SK-N-SH treated with all-trans-retinoic acid at 6 μM for 48 hours (cell line): ENCODE measurements around the gene SLC27A5.

ENCODE experiments used
- ARNTL ChIP-seq: fragments of 450-650 bp; formaldehyde crosslinking; IDR thresholded peaks from 2 replicates; pipeline ENCODE4 v1.5.0; 2020; ENCODE audit warnings: low read depth, mild to moderate bottlenecking, moderate library complexity, borderline replicate concordance
- BACH2 ChIP-seq: fragments of 250-450 bp; sonication (Bioruptor Pico); IDR thresholded peaks from 2 replicates; pipeline ENCODE4 v1.9.0; 2021; ENCODE audit warnings: mild to moderate bottlenecking, borderline replicate concordance
- CREB5 ChIP-seq: fragments of 250-450 bp; sonication (Bioruptor Pico); IDR thresholded peaks from 2 replicates; pipeline ENCODE4 v1.5.1; 2020; ENCODE audit warnings: low read depth, mild to moderate bottlenecking, moderate library complexity
- ESRRG ChIP-seq: fragments of 250-450 bp; sonication (Bioruptor Pico); IDR thresholded peaks from 2 replicates; pipeline ENCODE4 v1.6.1; 2021; ENCODE audit warnings: mild to moderate bottlenecking
- GLIS3 ChIP-seq: fragments of 250-450 bp; sonication (Bioruptor Pico); IDR thresholded peaks from 2 replicates; pipeline ENCODE4 v1.5.0; 2020; ENCODE audit warnings: mild to moderate bottlenecking, moderate library complexity
- RARB ChIP-seq: fragments of 250-450 bp; sonication (Bioruptor Pico); IDR thresholded peaks from 2 replicates; pipeline ENCODE4 v1.8.0; 2021; ENCODE audit warnings: mild to moderate bottlenecking, moderate library complexity
- SNAI2 ChIP-seq: fragments of 250-450 bp; sonication (Bioruptor Pico); IDR thresholded peaks from 2 replicates; pipeline ENCODE4 v1.5.0; 2020; ENCODE audit warnings: mild to moderate bottlenecking, moderate library complexity

- TF ChIP-seq SNAI2 (CRISPR knock-in tag) (no peak), ARNTL (CRISPR knock-in tag) (no peak), BACH2 (CRISPR knock-in tag) (no peak), CREB5 (CRISPR knock-in tag) (no peak), GLIS3 (CRISPR knock-in tag) (no peak), ESRRG (no peak), RARB (CRISPR knock-in tag) (no peak)
These were observed 2.1 kb downstream of the SLC27A5 start for GRCh38 chr19:58509731-58510083.
